ENCODE results near the gene HRH3.

- TF ChIP-seq, protein P1, sequence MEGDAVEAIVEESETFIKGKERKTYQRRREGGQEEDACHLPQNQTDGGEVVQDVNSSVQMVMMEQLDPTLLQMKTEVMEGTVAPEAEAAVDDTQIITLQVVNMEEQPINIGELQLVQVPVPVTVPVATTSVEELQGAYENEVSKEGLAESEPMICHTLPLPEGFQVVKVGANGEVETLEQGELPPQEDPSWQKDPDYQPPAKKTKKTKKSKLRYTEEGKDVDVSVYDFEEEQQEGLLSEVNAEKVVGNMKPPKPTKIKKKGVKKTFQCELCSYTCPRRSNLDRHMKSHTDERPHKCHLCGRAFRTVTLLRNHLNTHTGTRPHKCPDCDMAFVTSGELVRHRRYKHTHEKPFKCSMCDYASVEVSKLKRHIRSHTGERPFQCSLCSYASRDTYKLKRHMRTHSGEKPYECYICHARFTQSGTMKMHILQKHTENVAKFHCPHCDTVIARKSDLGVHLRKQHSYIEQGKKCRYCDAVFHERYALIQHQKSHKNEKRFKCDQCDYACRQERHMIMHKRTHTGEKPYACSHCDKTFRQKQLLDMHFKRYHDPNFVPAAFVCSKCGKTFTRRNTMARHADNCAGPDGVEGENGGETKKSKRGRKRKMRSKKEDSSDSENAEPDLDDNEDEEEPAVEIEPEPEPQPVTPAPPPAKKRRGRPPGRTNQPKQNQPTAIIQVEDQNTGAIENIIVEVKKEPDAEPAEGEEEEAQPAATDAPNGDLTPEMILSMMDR (IDR thresholded peaks at IDR 0.05; ENCODE audit: insufficient read depth, low read length, poor library complexity, severe bottlenecking) = no peak
- no peak for TF ChIP-seq EZH2phosphoT487 (conservative IDR thresholded peaks at IDR 0.05; ENCODE audit: low read length)
Measured at GRCh38 chr20:62242176-62242575, 22.1 kb upstream of the HRH3 start.

All from SU-DHL-6 (cell line).